Lung (tissue), 12 donors: ENCODE data around the gene TEX51. TPM values are rescaled to one million over a fixed set of nuclear protein-coding genes. Genes with fewer than 3 reads are reported as not detected.

Source experiments
- ATAC-seq: fragments of 200-7000 bp; cut with Tn5 transposase; one replicate; pipeline ENCODE4 v1.9.1; 2020; ENCODE audit warnings: moderate number of reproducible peaks; ENCODE audit not compliant: insufficient read depth, low FRiP score
- DNase-seq, 3 donors: peaks; one replicate each; pipeline ENCODE4 v3.0.0-alpha.2; 2013 to 2017
- H3K27ac ChIP-seq, 2 donors: one replicate each; pipeline ENCODE4 v1.5.1; 2013; ENCODE audit warnings: mild to moderate bottlenecking in 2 of 2, moderate library complexity in 2 of 2, control low read depth in 1 of 2, inconsistent platforms in 1 of 2, low read depth in 1 of 2, low read length in 1 of 2
- H3K27me3 ChIP-seq, 3 donors: one replicate each; pipeline ENCODE4 v1.5.1; 2013; ENCODE audit warnings: low read length in 2 of 3; ENCODE audit not compliant: control insufficient read depth in 3 of 3, insufficient read depth in 3 of 3
- H3K36me3 ChIP-seq, 4 donors: one replicate each; pipeline ENCODE4 v1.5.1; 2013; ENCODE audit warnings: low read length in 4 of 4, mild to moderate bottlenecking in 1 of 4, moderate library complexity in 1 of 4; ENCODE audit not compliant: control insufficient read depth in 4 of 4, insufficient read depth in 4 of 4
- H3K4me1 ChIP-seq, 5 donors: one replicate each; pipeline ENCODE4 v1.5.1; 2013; ENCODE audit warnings: low read length in 5 of 5, mild to moderate bottlenecking in 2 of 5, moderate library complexity in 1 of 5; ENCODE audit not compliant: control insufficient read depth in 5 of 5, insufficient read depth in 5 of 5
- H3K4me3 ChIP-seq: one replicate; pipeline ENCODE4 v1.5.1; 2013; ENCODE audit warnings: mild to moderate bottlenecking, control low read depth, moderate library complexity
- H3K9ac ChIP-seq, 2 donors: one replicate each; pipeline ENCODE4 v1.5.1; 2013; ENCODE audit warnings: low read length in 2 of 2, control low read depth in 1 of 2; ENCODE audit not compliant: insufficient read depth in 1 of 2
- H3K9me3 ChIP-seq, 4 donors: one replicate each; pipeline ENCODE4 v1.5.1; 2013; ENCODE audit warnings: low read length in 3 of 4, mild to moderate bottlenecking in 1 of 4, moderate library complexity in 1 of 4; ENCODE audit not compliant: control insufficient read depth in 4 of 4, insufficient read depth in 3 of 4
- CTCF ChIP-seq: IDR thresholded peaks from 2 replicates; pipeline ENCODE4 v1.5.1; 2012; ENCODE audit warnings: mild to moderate bottlenecking; ENCODE audit errors: control extremely low read depth, extremely low read depth
- WGBS, 2 donors: extraction: QIAGEN DNeasy Blood & Tissue Kit; methylation state at CpG; one replicate each; pipeline ENCODE4 v1.1.7; 2013; 5-methylcytosine and 5-hydroxymethylcytosine counted together
- polyA plus RNA-seq, 2 donors: library from polyadenylated mRNA; stranded (reverse); fragments of 200-250 nt; gene quantifications; one replicate each; pipeline ENCODE4 v1.2.1, GENCODE V29; 2013
- total RNA-seq, 2 donors: library from RNA; depleted of rRNA in 1 of 2; stranded (reverse); fragments of >200 nt in 1 of 2; gene quantifications; one replicate each; pipeline ENCODE4 v1.2.1, GENCODE V29; 2014 to 2021
- donor health status: control.
- donor health status: control.
- donor health status: Bipolar disorder and iron deficiency.
- donor health status: healthy.
- donor health status: DM: yes; HTN: yes; CAD: no.

Gene TEX51
- total and polyA plus RNA-seq, 4 donors: not detected

GRCh38 chr2:126906781-126907180 lies 8.1 kb downstream of the TEX51 start:
- H3K36me3 ChIP-seq: no peaks in the 10 kb centered on the region

GRCh38 chr2:126907671-126908070 lies 9.0 kb downstream of the TEX51 start:
- no peak for DNase-seq
- WGBS, 2 donors: 71 to 85% methylated on average over 12 of the region's 12 CpGs
- no peak for TF ChIP-seq CTCF
- H3K4me1 ChIP-seq: peaks cover 0 to 13% (median 3%) of the 10 kb centered on the region in 5 donors
- ATAC-seq: no peak
- no peak overlapping the region for H3K9ac ChIP-seq
- H3K36me3 ChIP-seq: no peaks in the 10 kb centered on the region
- H3K9me3 ChIP-seq: peaks cover 0 to 8% (median 0%) of the 10 kb centered on the region in 4 donors
- no peak overlapping the region for H3K4me3 ChIP-seq
- no peaks in the 10 kb centered on the region for H3K27me3 ChIP-seq
- H3K27ac ChIP-seq: no peak overlapping the region

More at GRCh38 chr2:126906781-126907180, 8.1 kb downstream of the TEX51 start:
- 60 to 83% methylated on average over 6 of the region's 6 CpGs for WGBS, 2 donors
- peaks cover 0 to 11% (median 0%) of the 10 kb centered on the region in 4 donors for H3K9me3 ChIP-seq
- ATAC-seq (no peak), DNase-seq (no peak)
- no peak overlapping the region for H3K4me3 ChIP-seq
- H3K4me1 ChIP-seq: peaks cover 0 to 13% (median 3%) of the 10 kb centered on the region in 5 donors
- no peak overlapping the region for H3K27ac ChIP-seq
- no peak overlapping the region for H3K9ac ChIP-seq
- no peaks in the 10 kb centered on the region for H3K27me3 ChIP-seq
- TF ChIP-seq CTCF: no peak

GRCh38 chr2:126908721-126909177 lies 10.1 kb downstream of the TEX51 start:
- H3K4me1 ChIP-seq: peaks cover 0 to 13% (median 3%) of the 10 kb centered on the region in 5 donors
- no peaks in the 10 kb centered on the region for H3K27me3 ChIP-seq
- no peak overlapping the region for H3K27ac ChIP-seq
- no peaks in the 10 kb centered on the region for H3K36me3 ChIP-seq
- DNase-seq (peak in 2 of 3 donors; percentile 34 to 43), ATAC-seq (no peak)
- H3K9me3 ChIP-seq: peaks cover 0 to 4% (median 0%) of the 10 kb centered on the region in 4 donors
- TF ChIP-seq CTCF: no peak
- WGBS, 2 donors: 59 to 72% methylated on average over 10 of the region's 10 CpGs
- no peak overlapping the region for H3K4me3 ChIP-seq
- H3K9ac ChIP-seq: no peak overlapping the region

- Histone ChIP-seq H3K4me3 (no peak overlapping the region), H3K36me3 (no peaks in the 10 kb centered on the region), H3K27me3 (no peaks in the 10 kb centered on the region), H3K4me1 (peaks cover 0 to 13% (median 3%) of the 10 kb centered on the region in 5 donors), H3K9ac (no peak overlapping the region), H3K27ac (no peak overlapping the region), H3K9me3 (peaks cover 0 to 4% (median 0%) of the 10 kb centered on the region in 4 donors)
- 62 to 76% methylated on average over 6 of the region's 6 CpGs for WGBS, 2 donors
- ATAC-seq (no peak), DNase-seq (no peak)
- TF ChIP-seq CTCF: no peak
Measured at GRCh38 chr2:126909366-126909765, 10.7 kb downstream of the TEX51 start.
